Caco-2 (cell line): ENCODE measurements around the gene ZXDC. TPM values are rescaled to one million over a fixed set of nuclear protein-coding genes. Genes with fewer than 3 reads are reported as not detected.

Experiments used
- BruUV-seq: library from RNA; stranded (reverse); fragments of 400-500 nt; replicated peaks from 2 replicates; lab custom pipeline; 2021; lab: Mats Ljungman, UMichigan
- CTCF ChIA-PET: fragments of 300-600 bp; sonication (Branson Sonifier 250); formaldehyde crosslinking; loops from one replicate; lab custom pipeline; 2022; ENCODE audit warnings: antibody characterized with exemption; lab: Charles Lee
- POLR2A ChIA-PET: fragments of 300-600 bp; sonication (Branson Sonifier 250); formaldehyde crosslinking; loops from one replicate; lab custom pipeline; 2022; ENCODE audit warnings: antibody characterized with exemption; lab: Charles Lee
- DNase-seq, 2 experiments: peaks; one replicate each; pipeline versions ENCODE4 v3.0.0 to v3.0.0-alpha.2; 2020 to 2022
- H3K27me3 ChIP-seq: replicated peaks from 2 replicates; pipeline ENCODE4 v1.6.0; 2011; ENCODE audit warnings: low read length; ENCODE audit not compliant: control insufficient read depth, insufficient read depth
- H3K36me3 ChIP-seq: 2 replicates; pipeline ENCODE4 v1.5.1; 2011; ENCODE audit warnings: low read length; ENCODE audit not compliant: control insufficient read depth, insufficient read depth
- H3K4me1 ChIP-seq: fragments of 250-450 bp; sonication (Bioruptor Pico); 2 replicates; pipeline ENCODE4 v1.5.1; 2020; ENCODE audit warnings: mild to moderate bottlenecking
- H3K4me3 ChIP-seq: 2 replicates; pipeline ENCODE4 v1.5.1; 2011; ENCODE audit warnings: low read depth, mild to moderate bottlenecking, control low read depth, low read length
- H3K9me3 ChIP-seq: fragments of 250-450 bp; sonication (Bioruptor Pico); 2 replicates; pipeline ENCODE4 v1.5.1; 2020; ENCODE audit warnings: mild to moderate bottlenecking, moderate library complexity
- H3K27ac Mint-ChIP-seq: one replicate; pipeline ENCODE4 v1.8.0; 2022; ENCODE audit warnings: mixed read lengths; ENCODE audit not compliant: unreplicated experiment
- H3K27me3 Mint-ChIP-seq: one replicate; pipeline ENCODE4 v1.8.0; 2022; ENCODE audit warnings: mixed read lengths; ENCODE audit not compliant: insufficient read depth, unreplicated experiment
- H3K36me3 Mint-ChIP-seq: one replicate; pipeline ENCODE4 v1.8.0; 2022; ENCODE audit warnings: mild to moderate bottlenecking, mixed read lengths; ENCODE audit not compliant: insufficient read depth, unreplicated experiment
- H3K4me1 Mint-ChIP-seq: one replicate; pipeline ENCODE4 v1.8.0; 2022; ENCODE audit warnings: low read depth, mixed read lengths; ENCODE audit not compliant: unreplicated experiment
- H3K4me3 Mint-ChIP-seq: one replicate; pipeline ENCODE4 v1.8.0; 2022; ENCODE audit warnings: mild to moderate bottlenecking, moderate library complexity, mixed read lengths; ENCODE audit not compliant: unreplicated experiment
- H3K9me3 Mint-ChIP-seq: one replicate; pipeline ENCODE4 v1.8.0; 2022; ENCODE audit warnings: mixed read lengths; ENCODE audit not compliant: unreplicated experiment
- CTCF ChIP-seq, 2 experiments: fragments of 200-600 bp in 1 of 2; IDR thresholded peaks; 1 replicate in 1 of 2; 2 replicates in 1 of 2; pipeline versions ENCODE4 v1.5.1 to v1.8.0; 2011 to 2022; ENCODE audit warnings: antibody characterized with exemption in 1 of 2, control low read depth in 1 of 2, inconsistent platforms in 1 of 2, low read depth in 1 of 2, low read length in 1 of 2, mild to moderate bottlenecking in 1 of 2, moderate library complexity in 1 of 2; ENCODE audit not compliant: insufficient read depth in 1 of 2, severe bottlenecking in 1 of 2, unreplicated experiment in 1 of 2
- intact Hi-C: fragments of 100-400 bp; cut with micrococcal nuclease; formaldehyde crosslinking; loops from one replicate; pipeline ENCODE4 v1.10.0; 2022; ENCODE audit not compliant: unreplicated experiment
- total RNA-seq: library from RNA; stranded (reverse); gene quantifications from 2 replicates; pipeline ENCODE4 v1.2.3, GENCODE V29; 2022

Gene ZXDC
- total RNA-seq, 1 experiment from 2014 or later: 28.7 TPM

- CTCF ChIA-PET: interaction anchor here (0.7 kb wide), 1 partner anchor 12 kb away, joined by 3 read pairs; no protein-coding TSS in a partner anchor
- Mint-ChIP-seq H3K27ac (no peak overlapping the region), H3K36me3 (no peaks in the 10 kb centered on the region), H3K9me3 (no peaks in the 10 kb centered on the region), H3K27me3 (no peaks in the 10 kb centered on the region), H3K4me1 (no peaks in the 10 kb centered on the region), H3K4me3 (no peak overlapping the region)
- BruUV-seq: no TSS peak
- H3K36me3 ChIP-seq: no peaks in the 10 kb centered on the region
- DNase-seq: no peak
- no peaks in the 10 kb centered on the region for H3K9me3 ChIP-seq
- POLR2A ChIA-PET: no interaction called here
- H3K27me3 ChIP-seq: no peaks in the 10 kb centered on the region
- no peak overlapping the region for H3K4me3 ChIP-seq
- no peak for TF ChIP-seq CTCF (IDR thresholded peaks at IDR 0.05; ENCODE audit: insufficient read depth in 1 of 2, low read depth in 1 of 2, low read length in 1 of 2, severe bottlenecking in 1 of 2, unreplicated experiment in 1 of 2)
- intact Hi-C loops: no loop called here
- H3K4me1 ChIP-seq: no peaks in the 10 kb centered on the region
Measured at GRCh38 chr3:126497956-126498355, 22.3 kb upstream of the ZXDC start.

GRCh38 chr3:126496894-126497850 is 21.5 kb upstream of the ZXDC start:
- Mint-ChIP-seq H3K4me3 (no peak overlapping the region), H3K4me1 (no peaks in the 10 kb centered on the region), H3K27me3 (no peaks in the 10 kb centered on the region), H3K9me3 (no peaks in the 10 kb centered on the region), H3K36me3 (no peaks in the 10 kb centered on the region), H3K27ac (no peak overlapping the region)
- TF ChIP-seq CTCF (IDR thresholded peaks at IDR 0.05; ENCODE audit: insufficient read depth in 1 of 2, low read depth in 1 of 2, low read length in 1 of 2, severe bottlenecking in 1 of 2, unreplicated experiment in 1 of 2): no peak
- Histone ChIP-seq H3K27me3 (no peaks in the 10 kb centered on the region), H3K36me3 (no peaks in the 10 kb centered on the region), H3K4me3 (no peak overlapping the region), H3K9me3 (no peaks in the 10 kb centered on the region), H3K4me1 (no peaks in the 10 kb centered on the region)
- DNase-seq: no peak
- BruUV-seq: no TSS peak
- CTCF ChIA-PET: no interaction called here
- intact Hi-C loops: no loop called here
- POLR2A ChIA-PET: no interaction called here

- intact Hi-C loops: no loop called here
- Mint-ChIP-seq H3K27me3 (no peaks in the 10 kb centered on the region), H3K4me3 (no peak overlapping the region), H3K36me3 (no peaks in the 10 kb centered on the region), H3K9me3 (no peaks in the 10 kb centered on the region), H3K27ac (no peak overlapping the region), H3K4me1 (no peaks in the 10 kb centered on the region)
- Histone ChIP-seq H3K36me3 (no peaks in the 10 kb centered on the region), H3K9me3 (no peaks in the 10 kb centered on the region), H3K4me3 (no peak overlapping the region), H3K27me3 (no peaks in the 10 kb centered on the region), H3K4me1 (no peaks in the 10 kb centered on the region)
- BruUV-seq: no TSS peak
- DNase-seq: no peak
- ChIA-PET CTCF (interaction anchor here (0.6 kb wide), 1 partner anchor 557 kb away, joined by 3 read pairs; no protein-coding TSS in a partner anchor), POLR2A (no interaction called here)
- TF ChIP-seq CTCF (IDR thresholded peaks at IDR 0.05; ENCODE audit: insufficient read depth in 1 of 2, low read depth in 1 of 2, low read length in 1 of 2, severe bottlenecking in 1 of 2, unreplicated experiment in 1 of 2): no peak
Measured at GRCh38 chr3:126495786-126496185, 20.1 kb upstream of the ZXDC start.
